Heart left ventricle (tissue), 13 donors: Measurements from ENCODE around the gene EMP1.

Source experiments
- CTCF ChIP-seq, 12 donors: fragments of 200-600 bp; sonication (generic) in 4 of 12; IDR thresholded peaks; one replicate each; pipeline versions ENCODE4 v1.5.0 to v1.8.0; 2018 to 2022; ENCODE audit warnings: antibody characterized with exemption in 12 of 12, mild to moderate bottlenecking in 5 of 12
- POLR2A ChIP-seq, 2 donors: fragments of 450-650 bp; IDR thresholded peaks; one replicate each; pipeline ENCODE4 v1.6.1; 2017; ENCODE audit warnings: antibody characterized with exemption in 2 of 2, mild to moderate bottlenecking in 2 of 2, moderate library complexity in 2 of 2
- donor health status: ischemic (EF 13 %, LVEDD 7.1; RV severe dilation, severe dysfunction).
- donor health status: DM: no; HTN: yes; CAD: no.
- donor health status: DM: no; HTN: no; CAD: no.
- donor health status: ischemic (EF 25% LVEDD 6.9; RV normal size, moderate dysfunction).
- donor health status: ischemic (EF 25% LVEDD 5.7; RV mildly dilated, moderate dysfunction).
- donor health status: ischemic (EF 35%, LVEDD 5.7; RV mildly dilated, moderate dysfunction).
- donor health status: nonischemic (EF 11% LVEDD 7.7; RV severe dilation, severe dysfunction).
- donor health status: DM: yes; HTN: yes; CAD: no.
- donor health status: PGD.
- donor health status: ischemic (EF 29% LVEDD 5.4; RV normal size, mild dysfunction).
- donor health status: nonischemic (EF 23%, LVEDD 6.1; RV moderate dilation, normal function).

DNA sequence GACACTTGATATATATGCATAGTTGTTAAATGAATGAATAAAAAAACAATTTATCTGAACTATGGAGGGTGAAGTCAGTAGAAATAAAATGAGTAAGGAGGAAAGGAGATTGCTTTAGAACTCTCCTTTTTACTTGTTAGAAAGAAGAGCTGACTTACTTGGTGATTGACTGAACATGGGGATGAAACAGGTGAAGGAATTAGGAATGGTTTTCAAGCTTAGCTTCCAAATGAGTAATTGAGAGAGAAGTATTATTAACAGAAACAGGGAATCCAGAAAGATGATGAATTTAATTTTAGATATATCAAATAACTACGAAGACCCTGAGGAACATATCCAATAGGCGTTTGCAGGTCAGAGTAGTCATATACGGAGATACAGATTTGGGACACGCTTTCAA is 33.6 kb upstream of the EMP1 start:
- TF ChIP-seq CTCF (IDR thresholded peaks at IDR 0.05) = no peak
- TF ChIP-seq POLR2A (IDR thresholded peaks at IDR 0.05) = no peak
